ENCODE data around the gene SELENOM. TPM values are rescaled to one million over a fixed set of nuclear protein-coding genes. Genes with fewer than 3 reads are reported as not detected.

The SELENOM gene
- total RNA-seq, 1 donor from 2014 or later: 35.0 TPM

- peaks cover 69% of the 10 kb centered on the region for H3K36me3 ChIP-seq (ENCODE audit: control insufficient read depth, insufficient read depth, low read length)
- no peak for TF ChIP-seq CTCF (IDR thresholded peaks at IDR 0.05; ENCODE audit: insufficient read depth, low read length, severe bottlenecking)
- no peaks in the 10 kb centered on the region for H3K27me3 ChIP-seq (ENCODE audit: control insufficient read depth, insufficient read depth, low read length)
- FAIRE-seq: no peak
- DNase-seq (ENCODE audit: low read depth): no peak
- H3K4me3 ChIP-seq (ENCODE audit: low read depth, low read length): no peak overlapping the region
Observed at GRCh38 chr22:31091106-31091975, 16.0 kb downstream of the SELENOM start.

GRCh38 chr22:31090217-31091085 is 16.9 kb downstream of the SELENOM start:
- H3K27me3 ChIP-seq (ENCODE audit: control insufficient read depth, insufficient read depth, low read length): no peaks in the 10 kb centered on the region
- H3K4me3 ChIP-seq (ENCODE audit: low read depth, low read length): no peak overlapping the region
- no peak for DNase-seq (ENCODE audit: low read depth)
- TF ChIP-seq CTCF (IDR thresholded peaks at IDR 0.05; ENCODE audit: insufficient read depth, low read length, severe bottlenecking): no peak
- peaks cover 61% of the 10 kb centered on the region for H3K36me3 ChIP-seq (ENCODE audit: control insufficient read depth, insufficient read depth, low read length)
- no peak for FAIRE-seq

DNA sequence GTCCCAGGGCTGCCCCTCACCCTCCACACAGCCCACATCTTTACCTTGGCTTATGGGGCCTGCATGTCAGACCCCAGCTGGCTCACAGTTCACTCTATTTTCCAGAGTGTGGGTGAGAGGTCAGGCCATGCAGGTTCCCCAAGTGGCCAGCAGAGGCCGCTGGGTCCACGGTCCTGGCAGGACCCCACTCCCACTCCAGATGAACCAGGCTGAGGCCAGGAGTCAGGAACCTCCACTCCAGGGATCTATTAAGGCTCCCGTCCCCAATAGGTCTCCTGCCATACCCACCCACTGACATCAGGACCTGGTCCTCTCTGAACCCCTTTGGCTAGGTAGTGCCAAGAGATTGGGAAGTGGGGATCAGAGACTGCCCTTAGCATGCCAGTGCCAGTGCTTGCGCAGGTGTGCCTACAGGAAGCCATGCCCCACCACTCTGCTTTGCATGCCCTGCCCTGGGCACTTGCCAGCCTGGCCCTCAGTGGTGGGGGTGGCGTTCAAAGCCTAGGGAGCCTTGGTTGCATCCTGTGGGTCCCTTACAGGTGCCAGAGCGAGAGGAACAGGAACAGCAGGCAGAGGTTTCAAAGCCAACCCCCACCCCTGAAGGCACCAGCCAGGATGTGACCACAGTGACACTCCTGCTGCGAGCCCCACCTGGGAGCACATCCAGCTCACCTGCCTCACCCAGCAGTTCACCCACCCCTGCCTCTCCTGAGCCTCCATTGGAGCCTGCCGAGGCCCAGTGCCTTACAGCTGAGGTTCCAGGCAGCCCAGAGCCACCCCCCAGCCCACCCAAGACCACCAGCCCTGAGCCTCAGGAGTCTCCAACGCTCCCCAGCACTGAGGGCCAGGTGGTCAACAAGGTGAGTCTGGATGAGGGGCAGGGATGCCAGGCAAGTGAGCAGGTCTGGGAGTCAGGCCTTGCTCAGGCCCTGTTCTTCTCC is 17.9 kb downstream of the SELENOM start:
- Histone ChIP-seq H3K27me3 (ENCODE audit: control insufficient read depth, insufficient read depth, low read length) (no peaks in the 10 kb centered on the region), H3K36me3 (ENCODE audit: control insufficient read depth, insufficient read depth, low read length) (peaks cover 55% of the 10 kb centered on the region), H3K4me3 (ENCODE audit: low read depth, low read length) (no peak overlapping the region)
- peak; percentile 82 for TF ChIP-seq CTCF (IDR thresholded peaks at IDR 0.05; ENCODE audit: insufficient read depth, low read length, severe bottlenecking)
- DNase-seq (ENCODE audit: low read depth): no peak
- no peak for FAIRE-seq

GRCh38 chr22:31088233-31088986 is 19.0 kb downstream of the SELENOM start:
- H3K27me3 ChIP-seq (ENCODE audit: control insufficient read depth, insufficient read depth, low read length): no peaks in the 10 kb centered on the region
- FAIRE-seq (peak; percentile 7), DNase-seq (ENCODE audit: low read depth) (no peak)
- H3K36me3 ChIP-seq (ENCODE audit: control insufficient read depth, insufficient read depth, low read length): peaks cover 48% of the 10 kb centered on the region
- TF ChIP-seq CTCF (IDR thresholded peaks at IDR 0.05; ENCODE audit: insufficient read depth, low read length, severe bottlenecking): no peak
- no peak overlapping the region for H3K4me3 ChIP-seq (ENCODE audit: low read depth, low read length)

DNA sequence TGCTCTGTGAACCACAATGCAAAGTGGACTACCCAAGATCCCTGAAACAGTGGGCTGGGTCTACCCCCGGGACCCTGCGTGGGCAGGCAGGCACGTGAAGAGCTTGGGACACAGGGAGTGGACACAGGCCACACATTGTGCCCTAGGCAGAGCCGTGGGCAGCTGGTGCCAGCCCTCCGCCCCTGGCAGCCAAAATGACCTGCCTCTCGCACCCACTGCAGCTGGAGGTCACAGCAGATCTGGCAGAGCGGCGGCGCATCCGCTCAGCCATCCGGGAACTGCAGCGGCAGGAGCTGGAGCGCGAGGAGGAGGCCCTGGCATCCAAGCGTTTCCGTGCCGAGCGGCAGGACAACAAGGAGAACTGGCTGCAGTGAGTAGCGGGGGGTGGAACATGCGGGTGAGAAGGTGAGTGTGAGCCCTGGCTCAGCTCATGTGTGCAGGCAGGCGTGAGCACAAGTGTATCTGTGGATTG is 19.6 kb downstream of the SELENOM start:
- TF ChIP-seq CTCF (IDR thresholded peaks at IDR 0.05; ENCODE audit: insufficient read depth, low read length, severe bottlenecking): no peak
- H3K4me3 ChIP-seq (ENCODE audit: low read depth, low read length): no peak overlapping the region
- no peaks in the 10 kb centered on the region for H3K27me3 ChIP-seq (ENCODE audit: control insufficient read depth, insufficient read depth, low read length)
- H3K36me3 ChIP-seq (ENCODE audit: control insufficient read depth, insufficient read depth, low read length): peaks cover 44% of the 10 kb centered on the region
- FAIRE-seq (no peak), DNase-seq (ENCODE audit: low read depth) (no peak)

All from bronchial epithelial cell (primary cell).